ENCODE data around the gene KIFBP. TPM values are rescaled to one million over a fixed set of nuclear protein-coding genes. Genes with fewer than 3 reads are reported as not detected.

Gene KIFBP
- total and polyA plus RNA-seq, 9 of the 15 experiments (the other 6 are each of a cell fraction or from before 2014, with no cell fraction given): 5.6 to 23.2 (median 14.8) TPM

DNA sequence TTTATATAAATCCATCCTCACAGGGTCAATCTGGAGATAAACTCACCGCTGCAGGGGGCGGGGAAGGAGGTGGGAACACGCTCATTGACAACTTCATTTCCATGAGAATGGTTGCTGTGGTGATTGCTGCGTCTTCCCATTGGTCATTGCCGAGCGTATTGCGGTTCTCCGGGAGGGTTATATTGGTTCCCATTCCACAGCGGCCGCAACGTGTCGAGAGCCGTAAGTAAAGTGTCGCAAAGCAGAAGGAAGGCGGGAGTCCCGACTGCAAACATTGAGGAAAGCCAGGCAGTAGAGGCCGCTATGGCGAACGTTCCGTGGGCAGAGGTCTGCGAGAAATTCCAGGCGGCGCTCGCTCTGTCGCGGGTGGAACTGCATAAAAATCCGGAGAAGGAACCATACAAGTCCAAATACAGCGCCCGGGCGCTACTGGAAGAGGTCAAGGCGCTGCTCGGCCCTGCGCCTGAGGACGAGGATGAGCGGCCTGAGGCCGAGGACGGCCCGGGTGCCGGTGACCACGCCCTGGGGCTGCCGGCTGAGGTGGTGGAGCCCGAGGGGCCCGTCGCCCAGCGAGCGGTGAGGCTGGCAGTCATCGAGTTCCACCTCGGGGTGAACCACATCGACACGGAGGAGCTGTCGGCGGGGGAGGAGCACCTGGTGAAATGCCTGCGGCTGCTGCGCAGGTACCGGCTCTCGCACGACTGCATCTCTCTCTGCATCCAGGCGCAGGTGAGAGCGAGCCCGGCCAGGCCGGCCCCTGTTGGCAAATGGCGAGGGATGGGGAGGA, at the start of gene KIFBP (continued):
- peak; percentile 35; the same call in 1 of the 2 replicates for TF ChIP-seq ZNF76 (CRISPR knock-in tag; IDR thresholded peaks at IDR 0.05; ENCODE audit: borderline replicate concordance)
- no peak for TF ChIP-seq PRMT5 (CRISPR knock-in tag; IDR thresholded peaks at IDR 0.05)
- no peak for TF ChIP-seq SIRT6 (IDR thresholded peaks at IDR 0.05; ENCODE audit: low read depth, low read length)
- no peak for TF ChIP-seq CBX8 (IDR thresholded peaks at IDR 0.05; ENCODE audit: borderline replicate concordance, extremely low read depth, low read depth, low read length, poor library complexity, severe bottlenecking)
- TF ChIP-seq, protein P1, sequence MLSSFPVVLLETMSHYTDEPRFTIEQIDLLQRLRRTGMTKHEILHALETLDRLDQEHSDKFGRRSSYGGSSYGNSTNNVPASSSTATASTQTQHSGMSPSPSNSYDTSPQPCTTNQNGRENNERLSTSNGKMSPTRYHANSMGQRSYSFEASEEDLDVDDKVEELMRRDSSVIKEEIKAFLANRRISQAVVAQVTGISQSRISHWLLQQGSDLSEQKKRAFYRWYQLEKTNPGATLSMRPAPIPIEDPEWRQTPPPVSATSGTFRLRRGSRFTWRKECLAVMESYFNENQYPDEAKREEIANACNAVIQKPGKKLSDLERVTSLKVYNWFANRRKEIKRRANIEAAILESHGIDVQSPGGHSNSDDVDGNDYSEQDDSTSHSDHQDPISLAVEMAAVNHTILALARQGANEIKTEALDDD (IDR thresholded peaks at IDR 0.05): no peak
- TF ChIP-seq ZBTB7A (IDR thresholded peaks at IDR 0.05; ENCODE audit: borderline replicate concordance, control insufficient read depth, low read depth, low read length): peak; percentile 19; the same call in 1 of the 2 replicates
- TF ChIP-seq HDAC8 (tag; IDR thresholded peaks at IDR 0.05): no peak; the same call in 1 of the 2 replicates
- no peak for TF ChIP-seq ZNF354B (CRISPR knock-in tag; IDR thresholded peaks at IDR 0.05)
- no peak for TF ChIP-seq HMG20B (CRISPR knock-in tag; IDR thresholded peaks at IDR 0.05)
- TF ChIP-seq RBM22 (IDR thresholded peaks at IDR 0.05; ENCODE audit: low read depth, low read length, poor library complexity, severe bottlenecking): peak; percentile 70
- no peak for TF ChIP-seq MAFG (tag; conservative IDR thresholded peaks at IDR 0.05)
- TF ChIP-seq, protein P2, sequence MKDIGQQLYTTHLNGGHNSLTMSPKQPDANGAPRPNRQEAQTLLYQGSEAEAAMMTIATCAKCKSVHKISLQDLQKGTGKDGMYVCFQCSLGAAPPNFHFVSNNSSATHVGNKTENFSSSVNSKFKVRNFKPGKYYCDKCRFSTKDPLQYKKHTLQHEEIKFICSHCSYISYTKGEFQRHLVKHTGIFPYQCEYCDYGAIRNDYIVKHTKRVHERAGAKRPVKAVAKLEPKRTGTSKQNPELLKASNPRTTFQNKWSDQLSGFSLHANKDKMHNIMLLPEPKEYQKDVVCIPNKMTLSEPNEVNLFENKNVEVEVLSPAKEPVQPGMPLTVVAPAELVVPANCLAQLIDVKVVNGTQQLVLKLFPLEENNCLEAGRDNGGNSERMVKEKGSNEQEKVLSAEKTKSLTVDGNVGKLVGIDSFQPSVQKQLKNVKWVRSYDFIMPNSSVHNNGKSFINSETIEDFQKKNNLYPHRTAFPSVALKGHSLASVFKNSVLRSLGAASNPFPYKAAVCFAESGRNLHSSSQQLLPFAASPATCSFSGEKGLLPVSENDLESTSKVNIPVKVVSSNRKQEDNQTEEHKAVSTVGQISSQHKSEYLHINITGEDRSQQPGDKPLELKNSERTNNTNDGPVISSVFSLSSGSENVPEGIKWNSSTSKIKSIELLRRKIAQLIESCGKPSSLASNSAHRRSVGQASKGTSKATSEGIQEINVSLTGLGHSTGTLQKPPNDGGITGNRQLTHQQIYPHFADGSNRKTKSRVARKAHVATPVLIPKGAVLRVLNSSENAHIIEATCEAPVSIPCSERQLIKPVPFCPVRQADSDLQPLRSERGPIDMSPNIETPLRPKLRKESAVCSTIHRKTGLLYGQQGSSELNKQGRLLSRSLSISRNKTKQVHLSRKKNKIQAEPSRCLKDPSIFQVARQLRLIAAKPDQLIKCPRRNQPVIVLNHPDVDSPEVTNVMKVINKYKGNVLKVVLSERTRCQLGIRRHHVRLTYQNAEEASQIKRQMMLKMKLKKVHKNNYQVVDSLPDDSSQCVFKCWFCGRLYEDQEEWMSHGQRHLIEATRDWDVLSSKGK (CRISPR knock-in tag; IDR thresholded peaks at IDR 0.05): no peak
- TF ChIP-seq NUFIP1 (IDR thresholded peaks at IDR 0.05; ENCODE audit: partially characterized antibody): no peak
- peak in 1 of 2 experiments; percentile 55; a peak in 1 of 4 replicates for TF ChIP-seq SRF (CRISPR knock-in tag; IDR thresholded peaks at IDR 0.05)
- TF ChIP-seq HLTF (IDR thresholded peaks at IDR 0.05): 0 out of 2 replicates have a peak, but pooled peaks have one; percentile 23
- TF ChIP-seq ZNF212 (CRISPR knock-in tag; IDR thresholded peaks at IDR 0.05): no peak
- no peak; the same call in 1 of the 2 replicates for TF ChIP-seq NFE2 (IDR thresholded peaks at IDR 0.05; ENCODE audit: low read depth)
- TF ChIP-seq, protein P3, sequence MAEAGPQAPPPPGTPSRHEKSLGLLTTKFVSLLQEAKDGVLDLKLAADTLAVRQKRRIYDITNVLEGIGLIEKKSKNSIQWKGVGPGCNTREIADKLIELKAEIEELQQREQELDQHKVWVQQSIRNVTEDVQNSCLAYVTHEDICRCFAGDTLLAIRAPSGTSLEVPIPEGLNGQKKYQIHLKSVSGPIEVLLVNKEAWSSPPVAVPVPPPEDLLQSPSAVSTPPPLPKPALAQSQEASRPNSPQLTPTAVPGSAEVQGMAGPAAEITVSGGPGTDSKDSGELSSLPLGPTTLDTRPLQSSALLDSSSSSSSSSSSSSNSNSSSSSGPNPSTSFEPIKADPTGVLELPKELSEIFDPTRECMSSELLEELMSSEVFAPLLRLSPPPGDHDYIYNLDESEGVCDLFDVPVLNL (CRISPR knock-in tag; IDR thresholded peaks at IDR 0.05; ENCODE audit: low read depth): no peak
- TF ChIP-seq, protein P4, sequence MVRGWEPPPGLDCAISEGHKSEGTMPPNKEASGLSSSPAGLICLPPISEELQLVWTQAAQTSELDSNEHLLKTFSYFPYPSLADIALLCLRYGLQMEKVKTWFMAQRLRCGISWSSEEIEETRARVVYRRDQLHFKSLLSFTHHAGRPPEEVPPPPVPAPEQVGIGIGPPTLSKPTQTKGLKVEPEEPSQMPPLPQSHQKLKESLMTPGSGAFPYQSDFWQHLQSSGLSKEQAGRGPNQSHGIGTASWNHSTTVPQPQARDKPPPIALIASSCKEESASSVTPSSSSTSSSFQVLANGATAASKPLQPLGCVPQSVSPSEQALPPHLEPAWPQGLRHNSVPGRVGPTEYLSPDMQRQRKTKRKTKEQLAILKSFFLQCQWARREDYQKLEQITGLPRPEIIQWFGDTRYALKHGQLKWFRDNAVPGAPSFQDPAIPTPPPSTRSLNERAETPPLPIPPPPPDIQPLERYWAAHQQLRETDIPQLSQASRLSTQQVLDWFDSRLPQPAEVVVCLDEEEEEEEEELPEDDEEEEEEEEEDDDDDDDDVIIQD (CRISPR knock-in tag; IDR thresholded peaks at IDR 0.05): no peak

Measured in K562 (cell line).